ENCODE results near the gene SPATA22.
"Not testable (repeated sequence)": the region's sequence is repeated elsewhere in the genome, so short reads cannot be mapped to it uniquely, and the experiment has no call there.

DNA sequence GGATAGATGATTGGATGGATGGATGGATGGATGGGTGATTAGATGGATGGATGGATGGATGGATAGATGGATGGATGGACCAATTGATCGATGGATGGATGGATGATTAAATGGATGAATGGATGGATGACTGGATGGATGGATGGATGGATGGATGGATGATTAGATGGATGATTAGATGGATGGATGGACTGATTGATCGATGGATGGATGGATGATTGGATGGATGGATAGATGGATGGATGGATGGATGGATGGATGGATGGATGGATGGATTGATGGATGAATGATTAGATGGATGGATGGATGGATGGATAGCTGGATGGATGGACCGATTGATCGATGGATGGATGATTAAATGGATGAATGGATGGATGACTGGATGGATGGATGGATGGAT is 47.9 kb upstream of the SPATA22 start:
- TF ChIP-seq, protein P1, sequence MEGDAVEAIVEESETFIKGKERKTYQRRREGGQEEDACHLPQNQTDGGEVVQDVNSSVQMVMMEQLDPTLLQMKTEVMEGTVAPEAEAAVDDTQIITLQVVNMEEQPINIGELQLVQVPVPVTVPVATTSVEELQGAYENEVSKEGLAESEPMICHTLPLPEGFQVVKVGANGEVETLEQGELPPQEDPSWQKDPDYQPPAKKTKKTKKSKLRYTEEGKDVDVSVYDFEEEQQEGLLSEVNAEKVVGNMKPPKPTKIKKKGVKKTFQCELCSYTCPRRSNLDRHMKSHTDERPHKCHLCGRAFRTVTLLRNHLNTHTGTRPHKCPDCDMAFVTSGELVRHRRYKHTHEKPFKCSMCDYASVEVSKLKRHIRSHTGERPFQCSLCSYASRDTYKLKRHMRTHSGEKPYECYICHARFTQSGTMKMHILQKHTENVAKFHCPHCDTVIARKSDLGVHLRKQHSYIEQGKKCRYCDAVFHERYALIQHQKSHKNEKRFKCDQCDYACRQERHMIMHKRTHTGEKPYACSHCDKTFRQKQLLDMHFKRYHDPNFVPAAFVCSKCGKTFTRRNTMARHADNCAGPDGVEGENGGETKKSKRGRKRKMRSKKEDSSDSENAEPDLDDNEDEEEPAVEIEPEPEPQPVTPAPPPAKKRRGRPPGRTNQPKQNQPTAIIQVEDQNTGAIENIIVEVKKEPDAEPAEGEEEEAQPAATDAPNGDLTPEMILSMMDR (IDR thresholded peaks at IDR 0.05) = not testable (repeated sequence)
- not testable (repeated sequence) for TF ChIP-seq POLR2A (IDR thresholded peaks at IDR 0.05)

Measured in right lobe of liver (tissue), 4 donors.